HCT116 (cell line): Measurements from ENCODE around the gene PTPMT1. TPM values are rescaled to one million over a fixed set of nuclear protein-coding genes. Genes with fewer than 3 reads are reported as not detected.

Source experiments
- ATAC-seq: fragments of 200-7000 bp; cut with Tn5 transposase; 2 replicates; pipeline ENCODE4 v1.9.1; 2020; ENCODE audit warnings: mild to moderate bottlenecking, moderate library complexity
- BruUV-seq: library from RNA; stranded (reverse); fragments of 400-500 nt; replicated peaks from 2 replicates; lab custom pipeline; 2021; lab: Mats Ljungman, UMichigan
- CTCF ChIA-PET: fragments of 300-600 bp; sonication (Branson Sonifier 250); formaldehyde crosslinking; loops from one replicate; lab custom pipeline; 2021; ENCODE audit warnings: antibody characterized with exemption; lab: Charles Lee
- POLR2A ChIA-PET: fragments of 300-600, 350-600 bp; sonication (Branson Sonifier 250); formaldehyde crosslinking; loops from one replicate; lab custom pipeline; 2021; ENCODE audit warnings: antibody characterized with exemption; lab: Charles Lee
- RAD21 ChIA-PET, 2 experiments: fragments of 300-600 bp; sonication (Branson Sonifier 250); formaldehyde crosslinking; loops; one replicate each; lab custom pipeline; 2023; ENCODE audit warnings: low total read pairs in 2 of 2; ENCODE audit not compliant: uncharacterized antibody in 2 of 2, unreplicated experiment in 2 of 2, low non-redundant PET in 1 of 2; lab: Charles Lee
- DNase-seq: peaks from one replicate; pipeline ENCODE4 v3.0.0-alpha.2; 2010; ENCODE audit warnings: low read depth, low spot score
- H2AFZ ChIP-seq: fragments of 200-600 bp; shearing (Covaris generic), sonication (generic); 2 replicates; pipeline ENCODE4 v1.6.1; 2017; ENCODE audit warnings: low read depth, mixed run types, mixed read lengths, antibody characterized with exemption, low read length; ENCODE audit not compliant: poor library complexity, severe bottlenecking
- H3K27ac ChIP-seq: 2 replicates; pipeline ENCODE4 v1.5.1; 2012; ENCODE audit warnings: low read depth, low read length
- H3K27me3 ChIP-seq: fragments of 200-600 bp; sonication (generic); 2 replicates; pipeline ENCODE4 v1.6.1; 2016; ENCODE audit warnings: mixed run types, low read length, mixed read lengths; ENCODE audit not compliant: insufficient read depth
- H3K36me3 ChIP-seq, 2 experiments: fragments of 200-500 bp in 1 of 2; fragments of 200-600 bp in 1 of 2; sonication (Bioruptor generic) in 1 of 2; sonication (generic) in 1 of 2; 2 replicates each; pipeline versions ENCODE4 v1.5.1 to v1.6.1; 2014 to 2016; ENCODE audit warnings: low read length in 2 of 2, inconsistent platforms in 1 of 2, mixed read lengths in 1 of 2, mixed run types in 1 of 2; ENCODE audit not compliant: insufficient read depth in 2 of 2, control insufficient read depth in 1 of 2
- H3K4me1 ChIP-seq, 2 experiments: fragments of 200-600 bp in 1 of 2; sonication (generic) in 1 of 2; 2 replicates each; pipeline versions ENCODE4 v1.5.1 to v1.6.1; 2012 to 2017; ENCODE audit warnings: low read length in 2 of 2, inconsistent platforms in 1 of 2, mild to moderate bottlenecking in 1 of 2, mixed read lengths in 1 of 2, mixed run types in 1 of 2, moderate library complexity in 1 of 2; ENCODE audit not compliant: insufficient read depth in 2 of 2, control insufficient read depth in 1 of 2
- H3K4me2 ChIP-seq: fragments of 200-600 bp; sonication (generic); 2 replicates; pipeline ENCODE4 v1.6.1; 2017; ENCODE audit warnings: mixed run types, low read length, mixed read lengths
- H3K4me3 ChIP-seq, 2 experiments: fragments of 200-600 bp in 1 of 2; sonication (generic) in 1 of 2; replicated peaks in 1 of 2; 2 replicates each; pipeline ENCODE4 v1.5.1; 2011 to 2016; ENCODE audit warnings: low read length in 2 of 2, control low read depth in 1 of 2, low read depth in 1 of 2, mild to moderate bottlenecking in 1 of 2, mixed read lengths in 1 of 2, mixed run types in 1 of 2
- H3K79me2 ChIP-seq: fragments of 200-600 bp; sonication (generic); 2 replicates; pipeline ENCODE4 v1.6.1; 2017; ENCODE audit warnings: mild to moderate bottlenecking, mixed run types, low read length, moderate library complexity, mixed read lengths; ENCODE audit not compliant: insufficient read depth
- H3K9ac ChIP-seq: fragments of 200-600 bp; sonication (generic); 2 replicates; pipeline ENCODE4 v1.6.1; 2016; ENCODE audit warnings: low read length, mixed read lengths
- H3K9me2 ChIP-seq: fragments of 200-600 bp; sonication (generic), shearing (Covaris generic); 2 replicates; pipeline ENCODE4 v1.6.1; 2017; ENCODE audit warnings: mixed run types, mild to moderate bottlenecking, moderate library complexity; ENCODE audit not compliant: insufficient read depth
- H3K9me3 ChIP-seq, 2 experiments: fragments of 200-500 bp in 1 of 2; fragments of 200-600 bp in 1 of 2; sonication (Bioruptor generic) in 1 of 2; sonication (generic) in 1 of 2; 2 replicates each; pipeline ENCODE4 v1.6.1; 2014 to 2017; ENCODE audit warnings: low read length in 2 of 2, mixed read lengths in 2 of 2, inconsistent platforms in 1 of 2, low read depth in 1 of 2, mild to moderate bottlenecking in 1 of 2, mixed run types in 1 of 2, moderate library complexity in 1 of 2; ENCODE audit not compliant: control insufficient read depth in 1 of 2, insufficient read depth in 1 of 2
- H4K20me1 ChIP-seq: fragments of 200-600 bp; sonication (generic), shearing (Covaris generic); 2 replicates; pipeline ENCODE4 v1.6.1; 2017; ENCODE audit warnings: mixed run types, mild to moderate bottlenecking, moderate library complexity; ENCODE audit not compliant: insufficient read depth
- CEBPB ChIP-seq: IDR thresholded peaks from 2 replicates; pipeline ENCODE4 v1.6.1; 2012; ENCODE audit warnings: low read depth
- EGR1 ChIP-seq: IDR thresholded peaks from 2 replicates; pipeline ENCODE4 v1.6.1; 2012; ENCODE audit warnings: low read depth
- POLR2AphosphoS5 ChIP-seq: IDR thresholded peaks from 2 replicates; pipeline ENCODE4 v1.6.1; 2011; ENCODE audit warnings: mild to moderate bottlenecking, low read depth, low read length, moderate library complexity
- RAD21 ChIP-seq: IDR thresholded peaks from 2 replicates; pipeline ENCODE4 v1.6.1; 2012; ENCODE audit warnings: low read depth, mild to moderate bottlenecking
- REST ChIP-seq: IDR thresholded peaks from 2 replicates; pipeline ENCODE4 v1.6.1; 2012; ENCODE audit warnings: low read depth
- SIN3A ChIP-seq: IDR thresholded peaks from 2 replicates; pipeline ENCODE4 v1.6.1; 2012; ENCODE audit warnings: low read depth
- SP1 ChIP-seq: IDR thresholded peaks from 2 replicates; pipeline ENCODE4 v1.6.1; 2012; ENCODE audit warnings: low read depth
- intact Hi-C: fragments of 100-400 bp; cut with micrococcal nuclease; formaldehyde crosslinking; loops from 2 replicates; pipeline ENCODE4 v1.10.0; 2022
- total RNA-seq: library from RNA; stranded (reverse); gene quantifications from one replicate; pipeline ENCODE4 v1.2.1, GENCODE V29; 2021; ENCODE audit not compliant: unreplicated experiment
- TF ChIP-seq, protein P1 (sequence below): IDR thresholded peaks from 2 replicates; pipeline ENCODE4 v1.6.1; 2011; ENCODE audit warnings: mild to moderate bottlenecking, low read length, moderate library complexity; ENCODE audit not compliant: insufficient replicate concordance; ENCODE audit errors: extremely low read depth

Gene PTPMT1
- total RNA-seq, 1 experiment from 2014 or later = 71.6 TPM

- H3K27ac ChIP-seq = no peak overlapping the region
- ChIA-PET RAD21 (no interaction called here), CTCF (no interaction called here), POLR2A (interaction anchor here (1.4 kb wide), 1 partner anchor 15 kb away, joined by 3 read pairs; no protein-coding TSS in a partner anchor)
- no peak overlapping the region for H3K4me3 ChIP-seq
- no peak for DNase-seq
- H3K79me2 ChIP-seq = peaks cover 100% of the 10 kb centered on the region
- H2AFZ ChIP-seq = no peak overlapping the region
- ATAC-seq = no peak
- intact Hi-C loops = no loop called here
- H3K9ac ChIP-seq = no peak overlapping the region
- no peaks in the 10 kb centered on the region for H3K9me2 ChIP-seq
- peaks cover 14 to 26% of the 10 kb centered on the region in 2 experiments; a peak in 3 of 4 replicates for H3K4me1 ChIP-seq
- H3K4me2 ChIP-seq = no peak overlapping the region
- BruUV-seq = no TSS peak
- no peaks in the 10 kb centered on the region; a peak in 1 of 4 replicates for H3K36me3 ChIP-seq
- H4K20me1 ChIP-seq = peaks cover 26% of the 10 kb centered on the region; the same call in 1 of the 2 replicates
- TF ChIP-seq CEBPB = no peak
- TF ChIP-seq RAD21 = no peak
- TF ChIP-seq REST = no peak
- TF ChIP-seq, protein P1, sequence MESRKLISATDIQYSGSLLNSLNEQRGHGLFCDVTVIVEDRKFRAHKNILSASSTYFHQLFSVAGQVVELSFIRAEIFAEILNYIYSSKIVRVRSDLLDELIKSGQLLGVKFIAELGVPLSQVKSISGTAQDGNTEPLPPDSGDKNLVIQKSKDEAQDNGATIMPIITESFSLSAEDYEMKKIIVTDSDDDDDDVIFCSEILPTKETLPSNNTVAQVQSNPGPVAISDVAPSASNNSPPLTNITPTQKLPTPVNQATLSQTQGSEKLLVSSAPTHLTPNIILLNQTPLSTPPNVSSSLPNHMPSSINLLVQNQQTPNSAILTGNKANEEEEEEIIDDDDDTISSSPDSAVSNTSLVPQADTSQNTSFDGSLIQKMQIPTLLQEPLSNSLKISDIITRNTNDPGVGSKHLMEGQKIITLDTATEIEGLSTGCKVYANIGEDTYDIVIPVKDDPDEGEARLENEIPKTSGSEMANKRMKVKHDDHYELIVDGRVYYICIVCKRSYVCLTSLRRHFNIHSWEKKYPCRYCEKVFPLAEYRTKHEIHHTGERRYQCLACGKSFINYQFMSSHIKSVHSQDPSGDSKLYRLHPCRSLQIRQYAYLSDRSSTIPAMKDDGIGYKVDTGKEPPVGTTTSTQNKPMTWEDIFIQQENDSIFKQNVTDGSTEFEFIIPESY = no peak
- no peak for TF ChIP-seq POLR2AphosphoS5
- no peak for TF ChIP-seq SIN3A
- no peak for TF ChIP-seq EGR1
- no peak for TF ChIP-seq SP1
- H3K9me3 ChIP-seq = no peaks in the 10 kb centered on the region
- H3K27me3 ChIP-seq = no peaks in the 10 kb centered on the region
Observed at GRCh38 chr11:47536915-47537314, 28.5 kb upstream of the PTPMT1 start.
